ENCODE results near the gene KAZALD1.

DNA sequence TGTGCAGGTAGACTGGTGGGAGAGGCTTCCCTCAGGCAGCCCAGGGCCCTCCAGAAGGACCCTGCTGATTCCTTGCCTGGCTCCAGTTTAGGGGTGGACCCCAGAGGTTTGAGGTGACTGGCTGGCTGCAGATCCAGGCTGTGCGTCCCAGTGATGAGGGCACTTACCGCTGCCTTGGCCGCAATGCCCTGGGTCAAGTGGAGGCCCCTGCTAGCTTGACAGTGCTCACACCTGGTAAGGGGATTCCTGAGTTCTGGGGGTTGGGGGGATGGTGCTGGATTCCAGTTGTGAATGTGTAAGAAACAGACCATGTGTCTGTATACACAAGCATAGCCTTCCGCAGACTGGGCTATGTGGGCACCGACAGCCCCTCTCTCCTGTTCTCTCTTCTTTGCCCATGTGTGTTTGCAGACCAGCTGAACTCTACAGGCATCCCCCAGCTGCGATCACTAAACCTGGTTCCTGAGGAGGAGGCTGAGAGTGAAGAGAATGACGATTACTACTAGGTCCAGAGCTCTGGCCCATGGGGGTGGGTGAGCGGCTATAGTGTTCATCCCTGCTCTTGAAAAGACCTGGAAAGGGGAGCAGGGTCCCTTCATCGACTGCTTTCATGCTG, 2.7 kb downstream of the KAZALD1 start:
- TF ChIP-seq POLR2AphosphoS5 (IDR thresholded peaks at IDR 0.05; ENCODE audit: borderline replicate concordance, low read depth, low read length) (no peak), EZH2 (IDR thresholded peaks at IDR 0.05) (no peak)
